HG03064 (cell line): ENCODE data around the gene CCK.

Source experiments
- ATAC-seq: cut with Tn5 transposase; IDR thresholded peaks from one replicate; pipeline ENCODE4 v1.9.1; 2021; ENCODE audit warnings: low read depth; ENCODE audit not compliant: unreplicated experiment

CCK gene

DNA sequence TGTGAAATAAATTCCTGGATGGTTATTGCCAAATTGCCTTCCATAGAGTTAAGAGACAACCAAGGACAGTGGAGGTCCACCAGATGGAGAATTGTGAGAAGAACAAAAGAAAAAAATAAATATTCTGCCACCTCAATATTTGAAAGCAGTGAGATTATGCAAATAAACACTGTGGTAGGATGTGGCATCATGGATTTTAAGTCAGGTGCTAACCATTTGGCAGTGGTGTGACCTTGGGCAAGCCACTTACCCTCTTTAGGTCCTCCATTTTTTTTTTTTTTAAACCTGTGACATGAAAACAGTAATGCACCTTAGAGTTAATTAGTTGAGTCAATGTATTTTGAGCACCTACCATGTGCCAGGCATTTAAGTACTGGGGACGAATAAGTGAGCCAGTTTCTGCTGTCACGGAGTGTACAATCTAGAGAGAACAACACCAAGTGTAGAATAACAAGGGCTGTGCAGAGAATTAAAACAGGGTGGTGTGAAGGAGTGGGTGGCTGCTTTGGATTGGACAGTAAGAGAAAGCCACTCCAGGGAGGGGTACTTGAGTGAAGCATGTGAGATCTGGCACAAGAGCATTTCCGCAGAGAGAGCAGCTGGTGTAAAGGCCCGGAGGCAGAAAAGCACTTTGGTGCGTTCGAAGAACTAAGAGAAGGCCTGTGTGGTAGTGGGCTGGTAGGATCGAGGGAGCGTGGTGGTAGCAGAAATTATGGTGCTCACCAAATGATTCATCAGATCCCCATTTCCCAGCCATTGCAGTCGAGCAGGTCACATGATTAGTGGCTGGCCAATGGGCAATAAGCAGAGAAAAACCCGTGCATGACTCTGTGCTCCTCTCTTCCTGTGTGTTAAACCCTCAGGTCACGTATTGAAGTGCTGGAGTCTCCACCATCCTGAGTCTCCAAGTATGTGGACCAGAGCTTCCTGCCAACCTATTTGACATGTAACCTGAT, 39.2 kb downstream of the CCK start:
- no peak for ATAC-seq

DNA sequence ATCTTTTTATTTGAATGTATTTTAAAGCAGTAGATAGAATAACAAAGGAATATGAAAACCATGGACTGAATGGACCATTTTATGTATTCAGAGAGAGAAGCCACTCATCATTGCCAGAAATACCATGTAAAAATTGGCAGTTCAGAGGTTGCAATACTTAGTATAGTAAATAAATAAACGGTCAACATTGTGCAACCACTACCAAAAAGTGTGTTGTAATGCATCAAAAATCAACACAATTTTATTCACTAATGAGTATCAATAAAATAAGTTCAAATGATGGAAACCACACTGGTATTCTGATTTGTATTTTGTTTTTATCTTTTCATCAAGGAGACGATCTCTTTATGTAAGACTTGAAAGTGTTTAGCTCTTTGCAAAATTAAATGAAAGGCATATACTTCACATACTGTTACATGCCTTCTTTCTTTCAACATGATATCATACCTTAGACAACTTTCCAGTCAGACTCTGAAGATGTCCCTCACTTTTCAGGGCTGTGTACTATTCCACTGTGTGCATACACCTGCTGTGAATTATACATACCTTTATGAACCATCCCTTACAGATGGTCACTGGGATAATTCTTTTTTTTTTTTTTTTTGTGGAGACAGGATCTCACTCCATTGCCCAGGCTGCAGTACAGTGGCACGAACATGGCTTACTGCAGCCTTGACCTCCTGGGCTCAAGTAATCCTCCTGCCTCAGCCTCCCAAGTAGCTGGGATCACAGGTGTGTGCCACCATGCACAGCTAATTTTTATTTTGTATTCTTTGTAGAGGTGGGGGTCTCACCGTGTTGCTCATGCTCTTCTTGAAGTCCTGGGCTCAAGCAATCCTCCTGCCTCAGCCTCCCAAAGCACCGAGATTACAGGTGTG, 40.3 kb downstream of the CCK start:
- no peak for ATAC-seq

DNA sequence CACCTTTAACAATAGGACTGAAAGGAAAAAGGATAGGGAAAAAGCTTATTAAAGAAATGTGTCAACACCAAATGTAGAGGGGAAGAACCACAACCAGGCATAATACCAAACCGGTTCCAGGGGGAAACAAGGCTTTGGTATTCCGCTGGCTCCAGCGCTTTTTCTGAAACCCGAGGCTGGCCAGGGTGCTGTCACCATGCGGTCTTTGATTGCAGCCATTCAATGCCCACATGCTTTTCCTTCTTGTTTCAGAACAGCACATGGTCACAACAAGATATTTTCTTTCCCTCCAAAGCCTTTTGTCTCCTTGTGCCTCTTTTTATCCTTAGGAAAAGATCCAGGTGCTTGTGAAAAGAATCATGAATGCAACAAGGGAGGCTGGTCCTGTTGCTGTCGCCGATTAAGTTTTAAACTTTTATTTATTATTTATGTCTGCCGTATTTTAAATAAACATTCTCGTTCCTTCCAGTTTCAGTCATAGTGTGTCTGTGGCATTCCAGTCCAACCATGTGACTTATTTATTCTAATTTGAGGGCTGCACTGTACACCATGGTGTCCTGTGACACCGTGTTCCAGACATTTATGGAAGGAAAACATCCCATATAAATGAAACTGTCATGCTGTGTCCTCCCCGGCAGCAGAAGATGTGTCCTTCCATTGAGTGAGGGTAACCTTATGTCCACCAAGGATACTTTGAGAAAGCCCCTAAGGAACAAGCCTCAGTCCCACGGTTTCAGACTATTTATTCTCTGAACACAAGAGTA, 41.1 kb downstream of the CCK start:
- ATAC-seq = no peak

DNA sequence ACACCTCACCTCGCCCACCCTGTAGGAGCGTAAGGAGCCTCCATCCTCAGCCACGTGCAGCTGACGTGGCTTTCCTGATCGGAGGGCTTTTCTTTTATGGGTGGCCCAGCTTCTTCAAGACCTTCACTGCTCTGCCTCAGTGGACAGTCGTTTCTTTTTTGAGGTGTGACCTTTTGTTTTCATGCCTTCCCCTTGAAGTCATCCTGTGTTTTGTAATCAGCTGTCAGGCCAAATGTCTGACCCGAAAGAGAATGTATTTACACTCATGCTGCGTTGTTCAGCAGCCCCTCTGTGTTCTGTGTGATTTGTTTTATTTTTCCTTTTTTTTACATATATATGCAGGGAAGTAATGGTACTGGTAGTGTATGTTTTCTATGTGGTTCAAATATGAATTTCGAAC, 41.8 kb downstream of the CCK start:
- ATAC-seq = no peak

DNA sequence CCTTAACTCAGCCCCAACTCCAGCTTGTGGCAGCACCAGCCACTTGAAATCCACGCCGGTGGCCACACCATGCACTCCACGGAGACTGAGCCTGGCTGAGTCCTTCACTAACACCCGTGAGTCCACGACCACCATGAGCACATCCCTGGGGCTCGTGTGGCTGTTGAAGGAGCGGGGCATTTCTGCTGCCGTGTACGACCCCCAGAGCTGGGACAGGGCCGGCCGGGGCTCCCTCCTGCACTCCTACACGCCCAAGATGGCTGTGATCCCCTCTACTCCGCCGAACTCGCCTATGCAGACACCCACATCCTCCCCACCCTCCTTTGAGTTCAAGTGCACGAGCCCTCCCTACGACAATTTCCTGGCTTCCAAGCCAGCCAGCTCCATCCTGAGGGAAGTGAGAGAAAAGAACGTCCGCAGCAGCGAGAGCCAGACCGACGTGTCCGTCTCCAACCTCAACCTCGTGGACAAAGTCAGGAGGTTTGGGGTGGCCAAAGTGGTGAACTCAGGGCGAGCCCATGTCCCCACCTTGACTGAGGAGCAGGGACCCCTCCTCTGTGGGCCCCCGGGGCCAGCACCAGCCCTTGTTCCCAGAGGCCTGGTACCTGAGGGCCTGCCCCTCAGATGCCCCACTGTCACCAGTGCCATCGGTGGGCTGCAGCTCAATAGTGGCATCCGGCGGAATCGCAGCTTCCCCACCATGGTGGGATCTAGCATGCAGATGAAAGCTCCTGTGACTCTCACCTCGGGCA, 42.9 kb downstream of the CCK start:
- no peak for ATAC-seq

DNA sequence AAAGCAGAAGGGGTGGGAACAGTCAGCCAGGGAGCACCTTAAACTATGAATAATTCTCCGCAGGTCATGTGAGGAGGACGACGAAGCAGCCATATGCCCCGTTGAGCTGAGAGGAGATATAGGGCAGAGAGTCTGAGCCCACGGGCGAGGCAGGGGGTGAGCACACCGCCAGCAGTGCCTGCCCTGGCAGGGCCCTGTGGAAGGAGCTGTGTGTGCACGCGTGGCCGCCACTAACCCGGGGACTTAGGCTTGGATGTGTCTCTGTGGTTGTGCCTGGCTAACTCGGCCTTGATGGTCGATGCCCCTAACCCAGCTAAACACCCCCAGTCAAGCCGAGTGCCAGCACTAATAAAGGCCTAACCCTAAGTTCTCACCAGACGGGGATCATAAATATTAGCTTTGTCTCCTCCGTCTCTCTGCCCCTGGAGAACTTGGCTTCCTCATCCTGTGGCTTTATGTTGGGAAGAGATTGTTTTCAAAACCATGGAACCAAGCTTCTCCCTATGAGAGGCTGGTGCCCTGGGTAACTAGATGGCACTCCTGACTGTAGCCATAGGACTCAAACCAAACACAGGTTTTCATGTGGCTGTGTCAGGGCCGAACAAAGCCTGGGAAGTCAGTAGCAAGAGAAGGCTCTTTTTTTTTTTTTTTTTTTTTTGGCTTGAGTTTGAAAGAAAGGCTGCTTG, 45.4 kb downstream of the CCK start:
- no peak for ATAC-seq

DNA sequence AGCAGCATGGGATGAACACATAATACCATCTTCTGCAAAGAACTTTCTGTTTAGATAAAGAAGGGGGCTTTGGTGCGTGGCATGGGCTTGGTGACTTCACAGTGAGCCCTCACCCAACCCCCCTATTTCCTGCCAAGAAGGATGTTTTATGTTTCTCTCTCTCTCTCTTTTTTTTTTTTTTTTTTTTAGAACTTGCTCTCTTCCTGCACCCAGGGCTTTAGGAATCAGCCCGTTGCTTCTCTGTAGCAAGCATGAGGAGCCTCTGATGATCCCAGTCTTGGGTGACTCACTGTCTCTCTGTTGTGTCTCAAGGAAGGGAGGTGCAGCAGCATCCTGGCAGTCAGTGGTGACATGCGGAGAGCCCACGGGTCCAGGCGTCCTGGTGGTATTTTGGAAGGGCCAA, 49.1 kb downstream of the CCK start:
- ATAC-seq = no peak

DNA sequence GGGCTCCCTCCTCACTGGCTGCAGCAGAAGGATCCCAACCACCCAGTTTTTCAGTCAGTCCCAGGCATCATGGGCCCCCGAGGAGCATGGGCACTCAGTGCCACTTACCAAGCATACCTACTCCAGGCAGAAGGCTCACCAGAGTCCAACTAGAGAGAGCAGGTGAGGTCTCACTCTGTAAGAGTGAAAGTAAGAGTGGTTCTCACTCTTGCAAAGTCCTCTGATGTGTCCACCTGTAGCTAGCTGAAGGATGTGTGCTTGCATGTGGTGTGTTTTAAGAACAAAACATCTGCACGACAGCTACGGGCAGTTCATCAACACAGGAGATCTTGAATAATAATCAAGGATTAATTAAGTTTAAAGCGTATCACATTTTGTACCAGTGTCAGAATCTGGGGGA, 49.7 kb downstream of the CCK start:
- ATAC-seq = peak; percentile 77

DNA sequence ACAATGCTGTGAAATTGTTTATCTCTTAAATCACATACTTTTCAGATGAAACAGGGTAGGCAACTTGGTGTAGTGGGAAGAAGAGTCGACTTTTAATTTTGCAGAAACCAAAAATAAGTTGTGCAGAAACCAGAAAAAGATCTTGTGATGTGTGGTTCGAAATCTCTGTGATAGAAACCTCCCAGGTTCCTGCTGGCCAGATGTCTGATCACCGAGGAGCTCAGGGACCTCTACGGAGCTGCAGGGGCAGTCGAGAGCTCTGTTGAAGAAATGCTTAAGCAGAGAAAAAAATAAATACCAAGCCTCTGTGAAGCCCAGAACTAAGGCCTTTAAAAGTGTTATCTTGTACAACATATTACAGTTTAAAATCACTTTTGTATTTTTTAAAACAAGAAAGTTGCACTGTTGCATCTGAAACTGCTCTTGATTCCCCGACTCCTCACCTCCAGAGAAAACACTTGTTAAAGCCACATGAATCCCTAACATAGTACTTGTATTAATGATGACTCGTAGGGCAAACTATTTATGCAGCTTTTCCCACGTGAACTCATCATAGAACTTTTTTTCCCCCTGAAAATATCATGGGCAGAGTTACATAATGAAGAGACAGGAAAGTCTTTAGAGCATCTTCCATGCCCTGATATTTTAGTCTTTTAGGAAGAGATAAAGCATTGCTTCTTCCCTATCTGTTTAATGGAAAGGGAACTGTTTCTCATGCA, 51.3 kb downstream of the CCK start:
- no peak for ATAC-seq

DNA sequence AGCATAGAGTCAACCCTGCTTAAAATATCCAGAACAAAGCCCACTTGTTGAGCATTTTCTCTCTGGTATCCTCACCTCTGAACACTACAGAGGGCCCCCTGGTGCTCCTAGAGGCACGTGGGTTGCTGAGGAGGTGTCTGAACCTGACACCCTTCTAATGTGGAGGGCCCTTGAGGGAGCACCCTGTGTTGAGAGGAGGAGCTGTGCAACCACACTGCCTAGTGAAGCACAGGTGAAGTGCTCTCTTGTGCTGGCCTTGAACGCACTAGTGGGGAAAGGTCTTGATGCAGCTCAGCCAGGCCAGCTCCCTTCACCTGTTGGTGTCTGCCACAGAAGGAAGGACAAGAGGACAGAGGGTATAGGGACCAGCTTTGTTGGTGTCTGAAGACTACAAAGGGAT, 51.9 kb downstream of the CCK start:
- no peak for ATAC-seq

DNA sequence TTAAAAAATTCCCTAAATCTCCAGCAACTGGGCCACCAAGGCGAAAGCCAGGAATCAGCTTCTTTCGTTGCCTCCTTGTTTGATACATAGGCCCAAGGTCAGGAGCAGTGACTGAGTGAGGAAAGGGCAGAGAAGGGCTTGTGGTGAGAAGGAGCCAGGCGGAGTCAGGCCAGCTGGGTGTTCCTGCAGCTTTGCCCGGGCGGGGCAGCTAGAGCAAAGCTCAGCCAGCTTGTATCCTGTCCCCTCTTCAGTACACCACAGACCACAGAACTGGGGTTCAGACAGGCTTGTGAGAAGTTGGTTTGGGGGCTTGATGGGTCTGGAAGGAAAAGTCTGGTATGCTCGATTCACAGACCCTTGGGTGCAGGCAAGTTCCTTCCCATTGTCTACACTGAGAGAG, 52.6 kb downstream of the CCK start:
- ATAC-seq = no peak

DNA sequence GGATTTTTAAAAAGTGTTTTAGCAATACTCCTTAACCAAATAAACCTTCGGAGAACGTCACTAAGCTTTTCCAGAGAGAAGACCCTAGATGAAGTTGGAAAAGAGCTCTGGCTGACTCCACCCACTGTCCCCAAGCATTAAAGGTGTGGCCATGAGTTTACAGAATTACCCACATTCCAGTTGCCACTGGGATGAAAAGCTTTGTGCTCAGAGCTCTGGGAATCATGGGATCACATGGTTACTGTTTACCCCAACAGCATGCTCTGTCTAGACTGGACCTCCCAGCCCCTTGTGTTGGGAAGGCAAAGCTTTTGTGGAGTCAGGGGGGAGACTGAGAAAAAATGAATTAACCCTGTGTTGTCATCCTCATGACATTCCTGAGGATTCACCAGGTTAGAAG, 55.3 kb downstream of the CCK start:
- no peak for ATAC-seq

DNA sequence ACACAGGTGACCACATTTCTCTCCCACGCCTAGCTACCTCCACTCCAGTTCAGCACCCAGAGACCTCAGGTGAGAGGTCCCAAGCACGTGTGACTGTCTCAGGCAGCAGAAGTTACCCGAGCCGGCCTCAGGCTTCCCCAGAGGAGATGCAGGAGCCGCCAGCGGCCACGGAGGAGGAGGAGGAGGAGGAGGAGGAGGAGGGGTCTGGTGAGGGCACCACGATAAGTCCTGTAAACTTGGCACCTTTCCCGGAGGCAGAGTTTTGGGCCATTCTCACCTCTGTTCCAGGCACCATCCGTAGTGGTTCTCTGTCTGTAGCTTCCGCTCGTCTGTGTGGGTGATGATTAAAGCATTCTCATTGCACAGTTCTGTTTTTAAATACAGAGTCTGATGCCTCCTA, 56.1 kb downstream of the CCK start:
- no peak for ATAC-seq
